GM23248 (cell line): Measurements from ENCODE around the gene M6PR. TPM values are rescaled to one million over a fixed set of nuclear protein-coding genes. Genes with fewer than 3 reads are reported as not detected.
"Not testable (repeated sequence)": the region's sequence is repeated elsewhere in the genome, so short reads cannot be mapped to it uniquely, and the experiment has no call there.

Experiments used
- DNase-seq: peaks from one replicate; pipeline ENCODE4 v3.0.0-alpha.2; 2015
- H2AFZ ChIP-seq: fragments of 200-600 bp; sonication (generic); 2 replicates; pipeline ENCODE4 v1.6.1; 2016; ENCODE audit warnings: antibody characterized with exemption
- H3F3A ChIP-seq: fragments of 200-600 bp; sonication (generic); 2 replicates; pipeline ENCODE4 v1.6.1; 2016; ENCODE audit warnings: mild to moderate bottlenecking, antibody characterized with exemption, mixed run types; ENCODE audit not compliant: insufficient read depth
- H3K27ac ChIP-seq: fragments of 200-600 bp; sonication (generic); 2 replicates; pipeline ENCODE4 v1.5.1; 2016; ENCODE audit warnings: mild to moderate bottlenecking
- H3K27me3 ChIP-seq: fragments of 200-600 bp; sonication (generic); replicated peaks from 2 replicates; pipeline ENCODE4 v1.6.1; 2016; ENCODE audit warnings: mild to moderate bottlenecking; ENCODE audit not compliant: insufficient read depth
- H3K36me3 ChIP-seq: fragments of 200-600 bp; sonication (generic); 2 replicates; pipeline ENCODE4 v1.6.1; 2016; ENCODE audit warnings: low read depth, mild to moderate bottlenecking
- H3K4me1 ChIP-seq: fragments of 200-600 bp; sonication (generic); 2 replicates; pipeline ENCODE4 v1.6.1; 2016; ENCODE audit warnings: mild to moderate bottlenecking; ENCODE audit not compliant: insufficient read depth
- H3K4me2 ChIP-seq: fragments of 200-600 bp; sonication (generic); one replicate; pipeline ENCODE4 v1.6.1; 2016; ENCODE audit warnings: mild to moderate bottlenecking; ENCODE audit not compliant: unreplicated experiment
- H3K4me3 ChIP-seq: fragments of 200-600 bp; sonication (generic); 2 replicates; pipeline ENCODE4 v1.5.1; 2016; ENCODE audit warnings: mild to moderate bottlenecking
- H3K79me2 ChIP-seq: fragments of 200-600 bp; sonication (generic); 2 replicates; pipeline ENCODE4 v1.6.1; 2016; ENCODE audit warnings: mild to moderate bottlenecking; ENCODE audit not compliant: insufficient read depth
- H3K9ac ChIP-seq: fragments of 200-600 bp; sonication (generic); 2 replicates; pipeline ENCODE4 v1.6.1; 2016; ENCODE audit warnings: mild to moderate bottlenecking
- H3K9me2 ChIP-seq: fragments of 200-600 bp; sonication (generic); 2 replicates; pipeline ENCODE4 v1.6.1; 2016; ENCODE audit warnings: mixed run types, mild to moderate bottlenecking, moderate library complexity; ENCODE audit not compliant: insufficient read depth
- H3K9me3 ChIP-seq: fragments of 200-600 bp; sonication (generic); one replicate; pipeline ENCODE4 v1.6.1; 2017; ENCODE audit warnings: low read depth
- H4K20me1 ChIP-seq: fragments of 200-600 bp; sonication (generic); 2 replicates; pipeline ENCODE4 v1.6.0; 2016; ENCODE audit not compliant: insufficient read depth
- EZH2 ChIP-seq: fragments of 200-600 bp; sonication (generic); IDR thresholded peaks from 2 replicates; pipeline ENCODE4 v1.6.1; 2018; ENCODE audit warnings: antibody characterized with exemption, mild to moderate bottlenecking; ENCODE audit not compliant: insufficient read depth, poor library complexity, severe bottlenecking
- EZH2phosphoT487 ChIP-seq: fragments of 200-600 bp; sonication (generic); IDR thresholded peaks from 2 replicates; pipeline ENCODE4 v1.6.1; 2018; ENCODE audit warnings: antibody characterized with exemption, moderate library complexity, mild to moderate bottlenecking, low read depth; ENCODE audit not compliant: insufficient read depth
- WGBS, 2 experiments: methylation state at CpG; one replicate each; pipeline ENCODE4 v1.1.6; 2015 to 2017; ENCODE audit warnings: low lambda C conversion rate in 2 of 2, low coverage in 1 of 2; ENCODE audit errors: missing lambda C conversion rate in 2 of 2; 5-methylcytosine and 5-hydroxymethylcytosine counted together
- in situ Hi-C: fragments of 300-500 bp; cut with MboI; formaldehyde crosslinking; loops from 2 replicates; pipeline ENCODE4 v1.15.0; 2020
- polyA plus RNA-seq: library from polyadenylated mRNA; unstranded; fragments of >200 nt; fragmentation: Nextera tagmentation; extraction: Ambion mirVana; gene quantifications from 2 replicates; pipeline ENCODE4 v1.2.1, GENCODE V29; 2016
- total RNA-seq: library from RNA; depleted of rRNA; stranded (reverse); fragments of >200 nt; shearing (Covaris generic); gene quantifications from 2 replicates; pipeline ENCODE4 v1.2.3, GENCODE V29; 2014

Gene M6PR
- total and polyA plus RNA-seq, 2 experiments from 2014 or later = 84.8 to 90.0 TPM

- Histone ChIP-seq H3K4me3 (no peak overlapping the region), H3K27ac (no peak overlapping the region), H3K79me2 (no peaks in the 10 kb centered on the region), H4K20me1 (no peaks in the 10 kb centered on the region), H3F3A (no peaks in the 10 kb centered on the region), H3K9ac (no peak overlapping the region), H3K4me2 (no peak overlapping the region), H3K36me3 (no peaks in the 10 kb centered on the region), H3K27me3 (no peaks in the 10 kb centered on the region), H3K4me1 (no peaks in the 10 kb centered on the region), H3K9me3 (no peaks in the 10 kb centered on the region), H3K9me2 (no peaks in the 10 kb centered on the region), H2AFZ (no peak overlapping the region)
- in situ Hi-C loops = no loop called here
- WGBS, 2 experiments = 69 to 76% methylated on average over 7 to 10 of the region's 10 CpGs
- TF ChIP-seq EZH2 (no peak), EZH2phosphoT487 (no peak)
- DNase-seq = no peak
Measured at GRCh38 chr12:8905546-8905945, 43.9 kb downstream of the M6PR start.

GRCh38 chr12:8904665-8905064, 44.8 kb downstream of the M6PR start:
- no peak for DNase-seq
- Histone ChIP-seq H3K9ac (no peak overlapping the region), H3K79me2 (no peaks in the 10 kb centered on the region), H3K27ac (no peak overlapping the region), H3K4me1 (no peaks in the 10 kb centered on the region), H2AFZ (no peak overlapping the region), H3K27me3 (no peaks in the 10 kb centered on the region), H4K20me1 (no peaks in the 10 kb centered on the region), H3K4me2 (no peak overlapping the region), H3K4me3 (no peak overlapping the region), H3K9me2 (no peaks in the 10 kb centered on the region), H3F3A (no peaks in the 10 kb centered on the region), H3K36me3 (no peaks in the 10 kb centered on the region), H3K9me3 (no peaks in the 10 kb centered on the region)
- TF ChIP-seq EZH2 (no peak), EZH2phosphoT487 (no peak)
- in situ Hi-C loops = no loop called here

- no peaks in the 10 kb centered on the region for H3F3A ChIP-seq
- DNase-seq = no peak
- no peaks in the 10 kb centered on the region for H3K4me1 ChIP-seq
- H3K4me2 ChIP-seq = no peak overlapping the region
- 58 to 65% methylated on average over 3 of the region's 3 CpGs for WGBS, 2 experiments
- TF ChIP-seq EZH2phosphoT487 (no peak), EZH2 (no peak)
- H4K20me1 ChIP-seq = no peaks in the 10 kb centered on the region
- H3K79me2 ChIP-seq = no peaks in the 10 kb centered on the region
- H2AFZ ChIP-seq = no peak overlapping the region
- H3K27me3 ChIP-seq = no peaks in the 10 kb centered on the region
- H3K9ac ChIP-seq = no peak overlapping the region
- no peaks in the 10 kb centered on the region for H3K36me3 ChIP-seq
- in situ Hi-C loops = no loop called here
- H3K27ac ChIP-seq = no peak overlapping the region
- no peaks in the 10 kb centered on the region for H3K9me3 ChIP-seq
- no peaks in the 10 kb centered on the region for H3K9me2 ChIP-seq
- no peak overlapping the region for H3K4me3 ChIP-seq
Measured at GRCh38 chr12:8903646-8904045, 45.8 kb downstream of the M6PR start.

- H3K4me2 ChIP-seq, H4K20me1 ChIP-seq, H3K36me3 ChIP-seq, H3K27me3 ChIP-seq, DNase-seq, H2AFZ ChIP-seq, H3K79me2 ChIP-seq, H3K9me3 ChIP-seq, H3K4me1 ChIP-seq, H3K9ac ChIP-seq, H3K4me3 ChIP-seq, H3K27ac ChIP-seq, H3F3A ChIP-seq, H3K9me2 ChIP-seq, in situ Hi-C loops: not testable (repeated sequence)
- 63 to 67% methylated on average over 5 of the region's 5 CpGs for whole genome bisulfite sequencing, 2 experiments
Measured at GRCh38 chr12:8902703-8903102, 46.7 kb downstream of the M6PR start.

- H3K4me2 ChIP-seq = no peak overlapping the region
- no peak overlapping the region for H3K9ac ChIP-seq
- TF ChIP-seq EZH2phosphoT487 = no peak
- no peak for TF ChIP-seq EZH2
- no peaks in the 10 kb centered on the region for H3K4me1 ChIP-seq
- H3K27me3 ChIP-seq = no peaks in the 10 kb centered on the region
- H3K4me3 ChIP-seq = no peak overlapping the region
- no peaks in the 10 kb centered on the region for H4K20me1 ChIP-seq
- no peaks in the 10 kb centered on the region for H3K79me2 ChIP-seq
- WGBS, 2 experiments = 53 to 57% methylated on average over 6 of the region's 6 CpGs
- no peak for DNase-seq
- H2AFZ ChIP-seq = no peak overlapping the region
- no peaks in the 10 kb centered on the region for H3K9me2 ChIP-seq
- no peak overlapping the region for H3K27ac ChIP-seq
- H3F3A ChIP-seq = no peaks in the 10 kb centered on the region
- in situ Hi-C loops = no loop called here
- no peaks in the 10 kb centered on the region for H3K36me3 ChIP-seq
- no peaks in the 10 kb centered on the region for H3K9me3 ChIP-seq
Measured at GRCh38 chr12:8899830-8900229, 49.6 kb downstream of the M6PR start.
